ENCODE measurements around the gene KCNQ5. TPM values are rescaled to one million over a fixed set of nuclear protein-coding genes. Genes with fewer than 3 reads are reported as not detected.
A peak's percentile ranks its signal among the peaks of the same experiment; 100 is the strongest.

KCNQ5 gene
- total RNA-seq, 1 donor from 2014 or later, result 1.2 TPM

- no peak for DNase-seq (ENCODE audit: low read depth, low spot score)
- no peak for TF ChIP-seq CTCF (conservative IDR thresholded peaks at IDR 0.05)
- Mint-ChIP-seq H3K27ac (ENCODE audit: unreplicated experiment) (peak overlapping the region; percentile 89), H3K9me3 (peaks cover 16% of the 10 kb centered on the region), H3K36me3 (ENCODE audit: low read depth) (peaks cover 7% of the 10 kb centered on the region), H3K4me3 (no peak overlapping the region), H3K4me1 (no peaks in the 10 kb centered on the region), H3K27me3 (ENCODE audit: low read depth) (no peaks in the 10 kb centered on the region)
These were observed 587.3 kb downstream of the KCNQ5 start for GRCh38 chr6:73209117-73209516.

- Mint-ChIP-seq H3K36me3 (ENCODE audit: low read depth) (no peaks in the 10 kb centered on the region), H3K27me3 (ENCODE audit: low read depth) (no peaks in the 10 kb centered on the region), H3K4me1 (no peaks in the 10 kb centered on the region), H3K4me3 (no peak overlapping the region), H3K27ac (ENCODE audit: unreplicated experiment) (no peak overlapping the region), H3K9me3 (peaks cover 2% of the 10 kb centered on the region)
- no peak for TF ChIP-seq CTCF (conservative IDR thresholded peaks at IDR 0.05)
- no peak for DNase-seq (ENCODE audit: low read depth, low spot score)
These were observed 595.0 kb downstream of the KCNQ5 start for GRCh38 chr6:73216859-73217258.

GRCh38 chr6:73225396-73225795, 603.5 kb downstream of the KCNQ5 start, which contains the start of gene KHDC1L:
Gene KHDC1L (minus strand): TSS chr6:73225496. CDS start chr6:73225408, 88 bp downstream.
- Mint-ChIP-seq H3K36me3 (ENCODE audit: low read depth) (peaks cover 8% of the 10 kb centered on the region), H3K27me3 (ENCODE audit: low read depth) (no peaks in the 10 kb centered on the region), H3K27ac (ENCODE audit: unreplicated experiment) (no peak within 1 kb of the TSS), H3K4me1 (no peaks in the 10 kb centered on the region), H3K4me3 (no peak within 1 kb of the TSS), H3K9me3 (peaks cover 2% of the 10 kb centered on the region)
- no peak for TF ChIP-seq CTCF (conservative IDR thresholded peaks at IDR 0.05)
- DNase-seq (ENCODE audit: low read depth, low spot score), result no peak

- no peaks in the 10 kb centered on the region for H3K27me3 Mint-ChIP-seq (ENCODE audit: low read depth)
These were observed 605.9 kb downstream of the KCNQ5 start for GRCh38 chr6:73227606-73228255.

GRCh38 chr6:73231986-73232391, 610.1 kb downstream of the KCNQ5 start:
- Mint-ChIP-seq H3K9me3 (no peaks in the 10 kb centered on the region), H3K4me3 (no peak overlapping the region), H3K36me3 (ENCODE audit: low read depth) (no peaks in the 10 kb centered on the region), H3K27me3 (ENCODE audit: low read depth) (no peaks in the 10 kb centered on the region), H3K27ac (ENCODE audit: unreplicated experiment) (no peak overlapping the region), H3K4me1 (no peaks in the 10 kb centered on the region)
- no peak for DNase-seq (ENCODE audit: low read depth, low spot score)
- no peak for TF ChIP-seq CTCF (conservative IDR thresholded peaks at IDR 0.05)

More at GRCh38 chr6:73227606-73228255, 605.9 kb downstream of the KCNQ5 start:
- DNase-seq (ENCODE audit: low read depth, low spot score), result no peak
- peaks cover 2% of the 10 kb centered on the region for H3K9me3 Mint-ChIP-seq
- no peak for TF ChIP-seq CTCF (conservative IDR thresholded peaks at IDR 0.05)
- H3K4me3 Mint-ChIP-seq, result no peak overlapping the region
- H3K4me1 Mint-ChIP-seq, result no peaks in the 10 kb centered on the region
- no peak overlapping the region for H3K27ac Mint-ChIP-seq (ENCODE audit: unreplicated experiment)
- H3K36me3 Mint-ChIP-seq (ENCODE audit: low read depth), result peaks cover 6% of the 10 kb centered on the region
